ENCODE measurements around the gene VPS37B.
"Not testable (repeated sequence)": the region's sequence is repeated elsewhere in the genome, so short reads cannot be mapped to it uniquely, and the experiment has no call there.

The VPS37B gene

DNA sequence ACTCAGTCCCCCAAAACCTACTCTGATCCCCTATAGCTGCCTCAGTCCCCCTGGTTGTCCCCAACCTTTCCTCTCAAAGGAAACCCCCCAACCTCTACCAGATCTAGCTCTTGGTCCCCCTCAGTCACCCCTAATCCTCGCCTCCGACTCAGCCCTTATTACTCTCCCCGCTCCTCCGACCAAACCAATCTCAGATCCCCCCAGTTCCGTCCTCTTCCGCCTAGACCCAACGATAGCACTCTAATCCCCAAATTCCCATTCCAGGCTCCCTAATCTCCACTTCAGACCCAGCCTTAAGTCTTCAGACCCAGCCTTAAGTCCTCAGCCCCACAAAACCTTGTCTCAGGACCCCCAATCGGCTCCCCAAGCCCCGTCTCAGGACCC is 612 bp downstream of the VPS37B start:
- no peak for DNase-seq (ENCODE audit: low read depth)
- TF ChIP-seq, protein P1, sequence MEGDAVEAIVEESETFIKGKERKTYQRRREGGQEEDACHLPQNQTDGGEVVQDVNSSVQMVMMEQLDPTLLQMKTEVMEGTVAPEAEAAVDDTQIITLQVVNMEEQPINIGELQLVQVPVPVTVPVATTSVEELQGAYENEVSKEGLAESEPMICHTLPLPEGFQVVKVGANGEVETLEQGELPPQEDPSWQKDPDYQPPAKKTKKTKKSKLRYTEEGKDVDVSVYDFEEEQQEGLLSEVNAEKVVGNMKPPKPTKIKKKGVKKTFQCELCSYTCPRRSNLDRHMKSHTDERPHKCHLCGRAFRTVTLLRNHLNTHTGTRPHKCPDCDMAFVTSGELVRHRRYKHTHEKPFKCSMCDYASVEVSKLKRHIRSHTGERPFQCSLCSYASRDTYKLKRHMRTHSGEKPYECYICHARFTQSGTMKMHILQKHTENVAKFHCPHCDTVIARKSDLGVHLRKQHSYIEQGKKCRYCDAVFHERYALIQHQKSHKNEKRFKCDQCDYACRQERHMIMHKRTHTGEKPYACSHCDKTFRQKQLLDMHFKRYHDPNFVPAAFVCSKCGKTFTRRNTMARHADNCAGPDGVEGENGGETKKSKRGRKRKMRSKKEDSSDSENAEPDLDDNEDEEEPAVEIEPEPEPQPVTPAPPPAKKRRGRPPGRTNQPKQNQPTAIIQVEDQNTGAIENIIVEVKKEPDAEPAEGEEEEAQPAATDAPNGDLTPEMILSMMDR (IDR thresholded peaks at IDR 0.05; ENCODE audit: control insufficient read depth, insufficient read depth, low read depth, low read length, missing control alignments): no peak
- peak overlapping the region; percentile 84 for H3K4me3 ChIP-seq (ENCODE audit: control insufficient read depth, low read depth, low read length)

DNA sequence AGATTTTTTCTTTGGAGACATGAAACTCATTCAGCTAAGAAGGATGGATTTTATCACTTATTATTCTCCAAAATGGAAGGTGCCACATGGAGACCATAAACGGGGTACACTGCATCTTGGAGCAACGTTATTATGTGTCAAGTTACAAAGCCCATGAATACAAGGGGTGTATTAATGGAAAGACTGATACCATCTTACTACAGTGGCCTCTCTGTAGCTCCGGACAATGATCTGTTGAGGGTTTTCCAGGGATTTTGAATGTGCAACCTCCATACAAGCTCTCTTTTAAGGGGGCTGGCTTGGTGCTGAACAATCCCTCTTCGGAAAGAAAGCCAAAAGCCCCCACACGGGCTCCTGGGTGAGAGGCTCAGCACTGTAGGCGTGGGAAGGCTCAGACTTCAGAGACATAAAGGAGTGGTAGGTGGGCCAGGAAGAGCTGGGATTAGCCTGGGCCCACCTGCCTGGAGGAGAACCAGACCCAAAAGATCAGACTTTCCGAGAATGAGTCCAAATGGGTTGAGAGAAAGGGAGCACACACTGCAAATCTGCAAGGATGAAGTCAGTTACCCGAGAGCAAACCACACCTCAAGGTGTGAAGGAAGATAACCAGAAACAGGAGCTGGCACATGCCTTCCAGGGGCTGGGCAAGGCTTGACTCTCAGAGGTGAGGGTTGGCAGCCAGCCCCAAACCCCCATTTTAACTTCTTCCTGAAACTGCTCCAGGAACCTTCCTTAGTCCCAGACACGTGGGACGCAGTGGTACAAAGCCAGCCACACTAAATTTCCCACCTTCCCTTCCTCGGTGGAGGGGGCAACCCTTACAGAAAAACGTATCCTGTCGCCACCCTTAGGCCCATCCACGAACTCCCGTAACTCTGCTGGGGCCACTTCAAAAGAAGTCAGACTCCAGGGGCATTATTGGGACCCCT is 1.5 kb downstream of the VPS37B start:
- TF ChIP-seq, protein P1 (IDR thresholded peaks at IDR 0.05; ENCODE audit: control insufficient read depth, insufficient read depth, low read depth, low read length, missing control alignments): no peak
- DNase-seq (ENCODE audit: low read depth): no peak
- H3K4me3 ChIP-seq (ENCODE audit: control insufficient read depth, low read depth, low read length): peak overlapping the region; percentile 84

DNA sequence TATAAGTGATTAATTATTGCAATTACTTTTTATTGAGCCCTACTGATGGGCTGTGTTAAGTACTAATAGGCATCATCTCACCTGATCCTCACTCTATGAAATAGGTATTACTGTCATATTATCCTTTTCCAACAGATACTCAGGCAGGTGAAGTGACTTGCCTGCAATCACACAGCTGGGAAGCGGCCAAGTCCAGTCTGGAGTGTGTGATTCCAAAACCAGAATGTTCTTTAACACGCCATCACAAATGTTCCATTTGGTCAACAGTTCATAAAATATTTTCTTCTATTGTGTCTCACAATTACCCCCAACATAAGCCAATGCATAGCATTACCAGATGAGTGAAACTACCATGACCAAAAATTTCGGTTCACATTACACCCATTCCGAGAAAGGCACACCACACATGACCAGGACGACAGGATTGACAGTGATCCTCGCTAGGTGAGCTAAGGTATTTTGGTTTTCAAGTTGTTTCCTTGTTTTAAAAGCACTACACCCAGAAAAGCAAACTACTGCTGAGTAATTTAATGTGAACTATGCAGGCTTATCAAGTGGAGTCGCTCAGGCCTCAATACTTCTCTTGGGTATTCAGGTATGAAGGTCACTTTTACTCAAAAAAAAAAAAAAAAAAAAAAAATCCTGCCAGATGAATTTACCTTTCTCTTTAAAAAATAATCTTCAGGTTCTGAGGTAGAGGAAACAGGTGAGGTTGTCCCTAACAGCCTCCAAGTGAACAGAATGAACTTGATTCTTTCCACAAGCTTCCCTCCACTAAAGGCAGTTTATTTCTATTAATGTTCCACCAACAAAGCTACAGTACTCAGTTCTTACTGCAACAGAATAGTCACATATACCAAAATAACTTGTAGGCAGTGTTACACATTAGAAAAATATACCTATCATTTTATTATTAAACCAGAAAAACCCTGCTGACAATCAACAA is 2.4 kb downstream of the VPS37B start:
- no peak for DNase-seq (ENCODE audit: low read depth)
- TF ChIP-seq, protein P1 (IDR thresholded peaks at IDR 0.05; ENCODE audit: control insufficient read depth, insufficient read depth, low read depth, low read length, missing control alignments): no peak
- no peak overlapping the region for H3K4me3 ChIP-seq (ENCODE audit: control insufficient read depth, low read depth, low read length)

DNA sequence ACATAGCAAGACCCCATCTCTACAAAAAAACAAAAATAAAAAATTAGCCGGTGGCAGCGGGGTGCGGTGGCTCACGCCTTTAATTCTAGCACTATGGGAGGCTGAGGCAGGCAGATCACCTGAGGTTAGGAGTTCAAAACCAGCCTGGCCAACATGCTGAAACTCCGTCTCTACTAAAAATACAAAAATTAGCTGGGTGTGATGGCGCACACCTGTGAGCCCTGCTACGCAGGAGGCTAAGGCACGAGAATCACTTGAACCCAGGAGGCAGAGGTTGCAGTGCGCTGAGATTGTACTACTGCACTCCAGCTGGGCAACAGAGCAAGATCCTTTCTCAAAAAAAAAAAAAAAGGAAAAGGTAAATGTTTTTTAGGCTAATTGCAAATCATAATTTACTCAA is 3.2 kb downstream of the VPS37B start:
- not testable (repeated sequence) for DNase-seq (ENCODE audit: low read depth); H3K4me3 ChIP-seq (ENCODE audit: control insufficient read depth, low read depth, low read length)

DNA sequence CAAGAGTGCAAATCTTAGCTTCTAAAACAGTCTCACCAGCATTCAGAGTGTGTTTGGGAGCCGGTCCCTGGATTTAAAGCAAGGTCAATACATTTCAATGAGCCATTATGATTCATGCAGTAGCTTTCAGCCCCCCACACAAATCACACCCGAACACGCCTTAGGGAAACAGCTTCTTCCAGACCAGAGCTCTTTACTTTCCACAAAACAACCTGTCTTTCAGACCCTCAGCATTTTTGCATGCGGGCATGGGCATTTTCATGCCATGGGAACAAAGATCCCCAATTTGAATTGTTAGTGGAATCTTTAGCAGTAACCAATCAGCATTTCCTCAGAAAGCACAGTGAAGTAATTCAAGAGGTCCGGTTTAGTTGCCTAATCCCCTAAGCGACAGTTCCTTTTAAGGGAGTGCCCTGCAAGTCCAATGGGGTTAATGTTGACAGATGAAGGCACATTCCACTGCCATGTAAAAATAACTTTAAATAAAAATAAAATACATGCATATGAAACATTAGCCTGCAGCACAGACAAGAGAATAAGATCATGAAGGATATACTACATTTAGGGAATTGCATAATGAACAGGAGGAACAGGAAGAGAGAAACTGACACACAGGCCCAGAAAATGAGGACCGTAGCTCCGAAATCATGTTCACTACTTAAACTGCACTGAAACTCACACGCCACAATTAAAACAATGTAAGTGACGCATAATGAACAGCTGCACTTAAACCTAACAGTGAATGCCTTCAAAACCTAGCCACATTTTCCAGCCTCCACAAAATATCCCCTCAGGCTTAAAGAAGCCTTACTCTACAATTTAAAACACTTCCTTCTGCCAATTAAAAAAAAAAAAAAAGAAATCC is 4.0 kb downstream of the VPS37B start:
- peak; percentile 42 for DNase-seq (ENCODE audit: low read depth)
- TF ChIP-seq, protein P1 (IDR thresholded peaks at IDR 0.05; ENCODE audit: control insufficient read depth, insufficient read depth, low read depth, low read length, missing control alignments): no peak
- H3K4me3 ChIP-seq (ENCODE audit: control insufficient read depth, low read depth, low read length): peak overlapping the region; percentile 2; the same call in 1 of the 2 replicates

DNA sequence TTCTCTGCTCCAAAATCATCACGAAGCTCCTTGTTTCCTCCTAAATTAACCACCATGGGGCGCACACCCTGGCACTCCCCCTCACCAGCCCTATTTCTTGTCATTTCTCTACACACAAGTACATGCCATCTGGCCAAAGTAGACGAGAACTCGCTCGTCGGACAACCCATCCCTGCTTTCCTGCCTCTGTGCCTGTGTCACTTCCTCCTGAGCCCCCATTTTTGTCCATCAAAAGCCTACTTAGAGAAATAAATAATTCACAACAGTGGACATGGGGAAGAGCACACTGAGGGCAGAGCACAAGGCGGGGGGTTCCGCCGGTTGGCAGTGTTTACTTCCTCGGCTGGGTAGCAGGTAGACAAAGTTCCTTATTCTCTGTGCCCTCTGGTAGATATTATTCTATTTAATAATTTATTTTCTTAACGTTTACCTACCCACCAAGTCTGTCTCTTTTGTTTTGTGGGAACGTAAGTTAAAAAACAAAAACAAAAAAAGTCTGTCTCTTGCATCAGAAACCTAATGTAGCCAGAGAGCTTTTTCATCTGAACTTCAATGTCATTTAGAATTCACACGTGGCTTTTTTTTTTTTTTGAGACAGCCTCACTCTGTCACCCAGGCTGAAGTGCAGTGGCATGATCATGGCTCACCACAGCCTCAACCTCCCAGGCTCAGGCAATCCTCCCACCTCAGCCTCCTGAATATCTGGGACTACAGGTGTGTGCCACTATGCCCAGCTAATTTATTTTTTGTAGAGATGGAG is 6.0 kb downstream of the VPS37B start:
- H3K4me3 ChIP-seq (ENCODE audit: control insufficient read depth, low read depth, low read length): no peak overlapping the region
- no peak for DNase-seq (ENCODE audit: low read depth)
- TF ChIP-seq, protein P1 (IDR thresholded peaks at IDR 0.05; ENCODE audit: control insufficient read depth, insufficient read depth, low read depth, low read length, missing control alignments): no peak

Measured in AG09309 (cell line).